Panc1 (cell line): ENCODE results near the gene OTOGL. TPM values are rescaled to one million over a fixed set of nuclear protein-coding genes. Genes with fewer than 3 reads are reported as not detected.

ENCODE experiments used
- ATAC-seq: fragments of 200-7000 bp; cut with Tn5 transposase; 2 replicates; pipeline ENCODE4 v1.9.1; 2020; ENCODE audit warnings: mild to moderate bottlenecking, moderate library complexity
- BruUV-seq: library from RNA; stranded (reverse); fragments of 400-500 nt; replicated peaks from 2 replicates; lab custom pipeline; 2021; lab: Mats Ljungman, UMichigan
- CTCF ChIA-PET: fragments of 300-600 bp; sonication (Branson Sonifier 250); formaldehyde crosslinking; loops from one replicate; lab custom pipeline; 2022; ENCODE audit warnings: antibody characterized with exemption; lab: Charles Lee
- POLR2A ChIA-PET: fragments of 300-600 bp; sonication (Branson Sonifier 250); formaldehyde crosslinking; loops from one replicate; lab custom pipeline; 2022; ENCODE audit warnings: antibody characterized with exemption; lab: Charles Lee
- DNase-seq: peaks from one replicate; pipeline ENCODE4 v3.0.0-alpha.2; 2010; ENCODE audit warnings: low read depth, low spot score
- H3K27ac ChIP-seq: 2 replicates; pipeline ENCODE4 v1.5.1; 2011; ENCODE audit warnings: mild to moderate bottlenecking, low read length, inconsistent platforms
- H3K27me3 ChIP-seq: fragments of 200-500 bp; sonication (Bioruptor generic); 2 replicates; pipeline ENCODE4 v1.6.0; 2014; ENCODE audit warnings: low read length, inconsistent platforms; ENCODE audit not compliant: control insufficient read depth, insufficient read depth
- H3K36me3 ChIP-seq: fragments of 200-500 bp; sonication (Bioruptor generic); 2 replicates; pipeline ENCODE4 v1.5.1; 2014; ENCODE audit warnings: inconsistent platforms, mild to moderate bottlenecking, low read length, moderate library complexity; ENCODE audit not compliant: control insufficient read depth, insufficient read depth
- H3K4me1 ChIP-seq: 2 replicates; pipeline ENCODE4 v1.5.1; 2011; ENCODE audit warnings: inconsistent platforms, mild to moderate bottlenecking, low read length, moderate library complexity; ENCODE audit not compliant: control insufficient read depth, insufficient read depth
- H3K4me3 ChIP-seq, 2 experiments: 2 replicates each; pipeline ENCODE4 v1.5.1; 2011 to 2012; ENCODE audit warnings: low read depth in 2 of 2, low read length in 2 of 2, mild to moderate bottlenecking in 2 of 2, inconsistent platforms in 1 of 2, moderate library complexity in 1 of 2
- H3K9me3 ChIP-seq: fragments of 200-500 bp; sonication (Bioruptor generic); 2 replicates; pipeline ENCODE4 v1.5.1; 2014; ENCODE audit warnings: low read depth, mild to moderate bottlenecking, inconsistent platforms, low read length, moderate library complexity; ENCODE audit not compliant: control insufficient read depth, insufficient read depth
- CTCF ChIP-seq: fragments of 450-650 bp; IDR thresholded peaks from 2 replicates; pipeline ENCODE4 v1.5.1; 2017; ENCODE audit warnings: mild to moderate bottlenecking
- POLR2AphosphoS5 ChIP-seq: IDR thresholded peaks from 2 replicates; pipeline ENCODE4 v1.6.1; 2012; ENCODE audit warnings: mild to moderate bottlenecking, low read depth, low read length, moderate library complexity
- REST ChIP-seq, 2 experiments: IDR thresholded peaks; 2 replicates each; pipeline ENCODE4 v1.6.1; 2011 to 2012; ENCODE audit warnings: low read depth in 2 of 2, control low read depth in 1 of 2, low read length in 1 of 2, mild to moderate bottlenecking in 1 of 2, moderate library complexity in 1 of 2; ENCODE audit not compliant: insufficient read depth in 1 of 2
- SIN3A ChIP-seq: IDR thresholded peaks from 2 replicates; pipeline ENCODE4 v1.6.1; 2012; ENCODE audit warnings: low read depth, mild to moderate bottlenecking, low read length, moderate library complexity, borderline replicate concordance; ENCODE audit not compliant: insufficient read depth
- TCF7L2 ChIP-seq: IDR thresholded peaks from 2 replicates; pipeline ENCODE4 v1.6.1; 2011; ENCODE audit warnings: mild to moderate bottlenecking, low read depth, low read length, inconsistent platforms
- in situ Hi-C: cut with HindIII; loops from 2 replicates; pipeline ENCODE4 v1.10.0; 2016; ENCODE audit warnings: low sequenced_read_pairs, low pct_unique_long_range_greater_than_20kb
- intact Hi-C: fragments of 100-400 bp; cut with micrococcal nuclease; formaldehyde crosslinking; loops from one replicate; pipeline ENCODE4 v1.10.0; 2022; ENCODE audit not compliant: unreplicated experiment
- total RNA-seq: library from RNA; stranded (reverse); gene quantifications from one replicate; pipeline ENCODE4 v1.2.1, GENCODE V29; 2021; ENCODE audit not compliant: unreplicated experiment

The OTOGL gene
- total RNA-seq, 1 experiment from 2014 or later = not detected

- ChIA-PET POLR2A (no interaction called here), CTCF (no interaction called here)
- DNase-seq (no peak), ATAC-seq (no peak)
- Histone ChIP-seq H3K9me3 (no peaks in the 10 kb centered on the region), H3K4me3 (no peak overlapping the region), H3K36me3 (no peaks in the 10 kb centered on the region), H3K4me1 (no peaks in the 10 kb centered on the region), H3K27me3 (no peaks in the 10 kb centered on the region), H3K27ac (no peak overlapping the region)
- TF ChIP-seq POLR2AphosphoS5 (no peak), REST (IDR thresholded peaks at IDR 0.05; ENCODE audit: insufficient read depth in 1 of 2, low read depth in 2 of 2, low read length in 1 of 2) (no peak), SIN3A (no peak), CTCF (no peak), TCF7L2 (no peak)
- in situ Hi-C loops = no loop called here
- BruUV-seq = no TSS peak
- intact Hi-C loops = no loop called here
Measured at GRCh38 chr12:80317899-80318298, 218.6 kb downstream of the OTOGL start.

- CTCF ChIA-PET = no interaction called here
- no peak for ATAC-seq
- intact Hi-C loops = no loop called here
Measured at GRCh38 chr12:80320121-80320678, 220.9 kb downstream of the OTOGL start.

More at GRCh38 chr12:80320121-80320678, 220.9 kb downstream of the OTOGL start:
- Histone ChIP-seq H3K27me3 (no peaks in the 10 kb centered on the region), H3K27ac (no peak overlapping the region), H3K4me3 (no peak overlapping the region), H3K36me3 (no peaks in the 10 kb centered on the region), H3K4me1 (no peaks in the 10 kb centered on the region), H3K9me3 (no peaks in the 10 kb centered on the region)
- no TSS peak for BruUV-seq
- TF ChIP-seq REST (IDR thresholded peaks at IDR 0.05; ENCODE audit: insufficient read depth in 1 of 2, low read depth in 2 of 2, low read length in 1 of 2) (no peak), SIN3A (no peak), POLR2AphosphoS5 (no peak), CTCF (no peak), TCF7L2 (no peak)
- DNase-seq = no peak
- POLR2A ChIA-PET = no interaction called here
- in situ Hi-C loops = no loop called here
